HL-60 (cell line): ENCODE data around the gene ORMDL1.

Experiments
- DNase-seq, 2 experiments: peaks; one replicate each; pipeline ENCODE4 v3.0.0-alpha.2; 2010 to 2020; ENCODE audit warnings: low read depth in 1 of 2, low spot score in 1 of 2
- H3K27ac ChIP-seq: fragments of 250-450 bp; sonication (Bioruptor Pico); replicated peaks from 2 replicates; pipeline ENCODE4 v1.5.1; 2020; ENCODE audit warnings: mild to moderate bottlenecking, moderate library complexity
- H3K27me3 ChIP-seq: fragments of 250-450 bp; sonication (Bioruptor Pico); 2 replicates; pipeline ENCODE4 v1.5.1; 2021; ENCODE audit warnings: mild to moderate bottlenecking, moderate library complexity; ENCODE audit not compliant: insufficient read depth, poor library complexity, severe bottlenecking
- H3K4me3 ChIP-seq: replicated peaks from 2 replicates; pipeline ENCODE4 v1.5.1; 2011; ENCODE audit warnings: mild to moderate bottlenecking, control low read depth, low read length; ENCODE audit not compliant: insufficient read depth
- GABPA ChIP-seq: IDR thresholded peaks from 2 replicates; pipeline ENCODE4 v1.6.1; 2012; ENCODE audit warnings: low read depth
- POLR2AphosphoS5 ChIP-seq: IDR thresholded peaks from 2 replicates; pipeline ENCODE4 v1.6.1; 2012; ENCODE audit warnings: low read depth
- SPI1 ChIP-seq: IDR thresholded peaks from 2 replicates; pipeline ENCODE4 v1.6.1; 2012; ENCODE audit warnings: low read depth, mild to moderate bottlenecking, borderline replicate concordance
- TF ChIP-seq, protein P1 (sequence below): IDR thresholded peaks from 2 replicates; pipeline ENCODE4 v1.6.1; 2012; ENCODE audit warnings: low read depth; ENCODE audit not compliant: insufficient replicate concordance
- TF ChIP-seq, protein P2 (sequence below): IDR thresholded peaks from one replicate; pipeline ENCODE4 v1.5.1; 2011; ENCODE audit warnings: low read length, control low read depth, inconsistent platforms; ENCODE audit not compliant: insufficient read depth

The ORMDL1 gene

DNA sequence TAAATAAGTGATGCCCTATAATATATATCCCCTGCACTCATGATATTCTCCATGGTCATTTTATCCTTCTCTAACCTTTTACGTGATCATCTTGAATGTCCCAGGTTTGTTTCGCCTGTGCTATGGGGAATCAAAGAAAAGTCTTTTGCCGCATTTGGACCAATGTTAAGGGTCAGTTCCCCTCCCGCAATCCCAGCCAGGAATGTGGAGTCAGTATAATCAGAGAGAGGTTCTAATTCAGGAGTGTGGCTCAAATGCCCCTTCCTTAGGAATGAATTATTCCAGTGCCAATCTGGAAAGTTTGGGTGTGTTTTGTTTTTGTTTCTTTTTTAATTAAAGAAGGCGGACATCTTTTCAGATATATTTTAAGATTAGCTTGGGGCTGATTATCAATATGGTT, 41.9 kb upstream of the ORMDL1 start:
- Histone ChIP-seq H3K27ac (no peak overlapping the region), H3K27me3 (no peaks in the 10 kb centered on the region), H3K4me3 (no peak overlapping the region)
- DNase-seq = no peak
- TF ChIP-seq, protein P1, sequence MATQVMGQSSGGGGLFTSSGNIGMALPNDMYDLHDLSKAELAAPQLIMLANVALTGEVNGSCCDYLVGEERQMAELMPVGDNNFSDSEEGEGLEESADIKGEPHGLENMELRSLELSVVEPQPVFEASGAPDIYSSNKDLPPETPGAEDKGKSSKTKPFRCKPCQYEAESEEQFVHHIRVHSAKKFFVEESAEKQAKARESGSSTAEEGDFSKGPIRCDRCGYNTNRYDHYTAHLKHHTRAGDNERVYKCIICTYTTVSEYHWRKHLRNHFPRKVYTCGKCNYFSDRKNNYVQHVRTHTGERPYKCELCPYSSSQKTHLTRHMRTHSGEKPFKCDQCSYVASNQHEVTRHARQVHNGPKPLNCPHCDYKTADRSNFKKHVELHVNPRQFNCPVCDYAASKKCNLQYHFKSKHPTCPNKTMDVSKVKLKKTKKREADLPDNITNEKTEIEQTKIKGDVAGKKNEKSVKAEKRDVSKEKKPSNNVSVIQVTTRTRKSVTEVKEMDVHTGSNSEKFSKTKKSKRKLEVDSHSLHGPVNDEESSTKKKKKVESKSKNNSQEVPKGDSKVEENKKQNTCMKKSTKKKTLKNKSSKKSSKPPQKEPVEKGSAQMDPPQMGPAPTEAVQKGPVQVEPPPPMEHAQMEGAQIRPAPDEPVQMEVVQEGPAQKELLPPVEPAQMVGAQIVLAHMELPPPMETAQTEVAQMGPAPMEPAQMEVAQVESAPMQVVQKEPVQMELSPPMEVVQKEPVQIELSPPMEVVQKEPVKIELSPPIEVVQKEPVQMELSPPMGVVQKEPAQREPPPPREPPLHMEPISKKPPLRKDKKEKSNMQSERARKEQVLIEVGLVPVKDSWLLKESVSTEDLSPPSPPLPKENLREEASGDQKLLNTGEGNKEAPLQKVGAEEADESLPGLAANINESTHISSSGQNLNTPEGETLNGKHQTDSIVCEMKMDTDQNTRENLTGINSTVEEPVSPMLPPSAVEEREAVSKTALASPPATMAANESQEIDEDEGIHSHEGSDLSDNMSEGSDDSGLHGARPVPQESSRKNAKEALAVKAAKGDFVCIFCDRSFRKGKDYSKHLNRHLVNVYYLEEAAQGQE = no peak
- TF ChIP-seq GABPA = no peak
- no peak for TF ChIP-seq SPI1
- TF ChIP-seq, protein P2, sequence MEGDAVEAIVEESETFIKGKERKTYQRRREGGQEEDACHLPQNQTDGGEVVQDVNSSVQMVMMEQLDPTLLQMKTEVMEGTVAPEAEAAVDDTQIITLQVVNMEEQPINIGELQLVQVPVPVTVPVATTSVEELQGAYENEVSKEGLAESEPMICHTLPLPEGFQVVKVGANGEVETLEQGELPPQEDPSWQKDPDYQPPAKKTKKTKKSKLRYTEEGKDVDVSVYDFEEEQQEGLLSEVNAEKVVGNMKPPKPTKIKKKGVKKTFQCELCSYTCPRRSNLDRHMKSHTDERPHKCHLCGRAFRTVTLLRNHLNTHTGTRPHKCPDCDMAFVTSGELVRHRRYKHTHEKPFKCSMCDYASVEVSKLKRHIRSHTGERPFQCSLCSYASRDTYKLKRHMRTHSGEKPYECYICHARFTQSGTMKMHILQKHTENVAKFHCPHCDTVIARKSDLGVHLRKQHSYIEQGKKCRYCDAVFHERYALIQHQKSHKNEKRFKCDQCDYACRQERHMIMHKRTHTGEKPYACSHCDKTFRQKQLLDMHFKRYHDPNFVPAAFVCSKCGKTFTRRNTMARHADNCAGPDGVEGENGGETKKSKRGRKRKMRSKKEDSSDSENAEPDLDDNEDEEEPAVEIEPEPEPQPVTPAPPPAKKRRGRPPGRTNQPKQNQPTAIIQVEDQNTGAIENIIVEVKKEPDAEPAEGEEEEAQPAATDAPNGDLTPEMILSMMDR = no peak
- no peak for TF ChIP-seq POLR2AphosphoS5

DNA sequence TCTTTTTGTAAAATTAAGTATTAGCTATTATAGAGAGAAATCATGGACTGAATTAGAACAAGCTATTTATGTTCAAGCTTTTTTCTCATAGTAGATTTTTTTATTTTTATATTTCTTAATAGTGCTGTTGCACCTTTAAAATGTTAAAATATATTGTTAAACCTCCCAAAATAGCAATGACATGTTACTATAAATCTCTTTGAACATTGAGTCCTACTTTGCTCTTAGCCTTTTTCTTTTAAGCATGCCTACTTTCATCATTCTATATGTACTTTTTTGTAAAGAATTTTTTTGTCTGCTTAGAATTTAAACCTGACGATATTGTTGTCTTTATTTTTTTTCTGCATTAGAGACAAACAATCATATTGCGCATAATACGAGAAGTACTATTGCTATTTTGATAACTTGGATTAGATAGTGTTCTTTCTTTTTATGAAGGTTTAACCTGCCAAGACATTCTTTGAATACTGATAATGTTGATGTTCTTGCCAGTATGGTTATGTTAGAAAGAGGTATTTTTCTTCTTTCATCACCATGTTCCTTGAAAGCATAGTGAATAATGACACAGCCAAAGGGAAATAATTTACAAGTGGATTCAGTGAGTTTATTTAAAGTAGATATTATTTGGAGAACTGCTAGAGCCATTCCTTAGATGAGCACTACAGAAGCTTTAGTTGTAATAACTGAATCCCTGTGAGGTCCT, 40.7 kb upstream of the ORMDL1 start:
- no peak for DNase-seq
- TF ChIP-seq, protein P1 = no peak
- TF ChIP-seq SPI1 (no peak), POLR2AphosphoS5 (no peak), GABPA (no peak)
- TF ChIP-seq, protein P2 = no peak
- Histone ChIP-seq H3K27me3 (no peaks in the 10 kb centered on the region), H3K4me3 (no peak overlapping the region), H3K27ac (no peak overlapping the region)

DNA sequence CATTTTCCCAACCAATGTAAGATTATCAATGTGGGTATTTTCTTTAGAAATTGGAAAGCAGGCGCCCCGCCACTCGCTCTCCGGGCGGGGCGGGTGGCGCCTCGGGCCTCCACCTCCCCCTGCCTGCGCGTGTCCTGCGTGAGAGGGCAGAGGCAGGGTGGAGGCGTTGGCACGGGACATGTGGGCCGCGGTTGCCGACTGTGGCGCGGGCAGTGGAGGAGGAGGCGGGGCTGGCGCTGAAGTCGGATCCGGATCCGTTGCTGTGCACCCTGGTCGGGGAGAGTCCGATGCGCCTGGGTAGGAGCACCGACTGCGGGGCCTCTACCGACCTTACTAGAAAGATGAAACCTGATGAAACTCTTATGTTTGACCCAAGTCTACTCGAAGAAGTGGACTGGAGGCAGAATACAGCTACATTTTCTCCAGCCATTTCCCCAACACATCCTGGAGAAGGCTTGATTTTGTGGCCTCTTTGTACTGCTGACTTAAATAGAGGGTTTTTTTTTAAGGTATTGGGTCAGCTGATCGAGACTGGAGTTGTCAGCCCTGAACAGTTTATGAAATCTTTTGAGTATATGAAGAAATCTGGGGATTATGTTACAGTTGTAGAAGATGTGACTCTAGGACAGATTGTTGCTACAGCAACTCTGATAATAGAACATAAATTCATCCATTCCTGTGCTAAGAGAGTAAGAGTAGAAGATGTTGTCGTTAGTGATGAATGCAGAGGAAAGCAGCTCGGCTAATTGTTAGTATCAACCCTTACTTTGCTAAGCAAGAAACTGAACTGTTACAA, 38.0 kb upstream of the ORMDL1 start:
- Histone ChIP-seq H3K27ac (no peak overlapping the region), H3K27me3 (no peaks in the 10 kb centered on the region), H3K4me3 (no peak overlapping the region; the same call in 1 of the 2 replicates)
- DNase-seq = no peak
- no peak for TF ChIP-seq GABPA
- TF ChIP-seq POLR2AphosphoS5 = no peak
- TF ChIP-seq, protein P1 = no peak
- TF ChIP-seq SPI1 = no peak
- TF ChIP-seq, protein P2 = no peak
